Thyroid gland (tissue), 4 donors: ENCODE measurements around the gene SUGCT.

Source experiments
- POLR2A ChIP-seq, 2 donors: fragments of 450-650 bp; IDR thresholded peaks; one replicate each; pipeline ENCODE4 v1.6.1; 2017; ENCODE audit warnings: antibody characterized with exemption in 2 of 2, mild to moderate bottlenecking in 2 of 2, moderate library complexity in 1 of 2
- TF ChIP-seq, protein P1 (sequence below), 6 experiments: fragments of 200-600 bp in 3 of 6; fragments of 450-650 bp in 3 of 6; sonication (generic) in 3 of 6; IDR thresholded peaks; one replicate each; pipeline ENCODE4 v1.5.1; 2016 to 2019; ENCODE audit warnings: antibody characterized with exemption in 6 of 6, mild to moderate bottlenecking in 2 of 6, inconsistent platforms in 1 of 6, moderate library complexity in 1 of 6

DNA sequence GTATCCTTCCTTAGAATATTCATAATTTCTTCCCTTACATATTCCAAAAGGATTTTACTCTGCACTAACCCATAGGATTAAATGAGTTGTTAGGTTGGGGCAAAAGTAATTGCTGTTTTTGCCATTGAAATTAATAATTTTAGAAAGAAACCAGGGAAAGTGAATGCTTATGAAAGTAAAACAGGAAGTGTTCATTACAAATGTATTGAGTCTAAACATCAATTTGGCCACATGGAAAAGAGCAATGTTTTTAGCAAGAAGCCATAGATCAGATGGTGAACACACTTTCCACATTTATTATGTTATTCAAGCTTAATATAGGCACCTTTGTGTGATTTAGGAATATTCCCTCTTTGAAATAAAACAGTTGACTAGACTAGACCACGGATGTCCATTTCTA lies 102.9 kb downstream of the SUGCT start:
- TF ChIP-seq, protein P1, sequence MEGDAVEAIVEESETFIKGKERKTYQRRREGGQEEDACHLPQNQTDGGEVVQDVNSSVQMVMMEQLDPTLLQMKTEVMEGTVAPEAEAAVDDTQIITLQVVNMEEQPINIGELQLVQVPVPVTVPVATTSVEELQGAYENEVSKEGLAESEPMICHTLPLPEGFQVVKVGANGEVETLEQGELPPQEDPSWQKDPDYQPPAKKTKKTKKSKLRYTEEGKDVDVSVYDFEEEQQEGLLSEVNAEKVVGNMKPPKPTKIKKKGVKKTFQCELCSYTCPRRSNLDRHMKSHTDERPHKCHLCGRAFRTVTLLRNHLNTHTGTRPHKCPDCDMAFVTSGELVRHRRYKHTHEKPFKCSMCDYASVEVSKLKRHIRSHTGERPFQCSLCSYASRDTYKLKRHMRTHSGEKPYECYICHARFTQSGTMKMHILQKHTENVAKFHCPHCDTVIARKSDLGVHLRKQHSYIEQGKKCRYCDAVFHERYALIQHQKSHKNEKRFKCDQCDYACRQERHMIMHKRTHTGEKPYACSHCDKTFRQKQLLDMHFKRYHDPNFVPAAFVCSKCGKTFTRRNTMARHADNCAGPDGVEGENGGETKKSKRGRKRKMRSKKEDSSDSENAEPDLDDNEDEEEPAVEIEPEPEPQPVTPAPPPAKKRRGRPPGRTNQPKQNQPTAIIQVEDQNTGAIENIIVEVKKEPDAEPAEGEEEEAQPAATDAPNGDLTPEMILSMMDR (IDR thresholded peaks at IDR 0.05): no peak
- no peak for TF ChIP-seq POLR2A (IDR thresholded peaks at IDR 0.05)
